Measurements from ENCODE around the gene TUT4.

Gene TUT4, protein sequence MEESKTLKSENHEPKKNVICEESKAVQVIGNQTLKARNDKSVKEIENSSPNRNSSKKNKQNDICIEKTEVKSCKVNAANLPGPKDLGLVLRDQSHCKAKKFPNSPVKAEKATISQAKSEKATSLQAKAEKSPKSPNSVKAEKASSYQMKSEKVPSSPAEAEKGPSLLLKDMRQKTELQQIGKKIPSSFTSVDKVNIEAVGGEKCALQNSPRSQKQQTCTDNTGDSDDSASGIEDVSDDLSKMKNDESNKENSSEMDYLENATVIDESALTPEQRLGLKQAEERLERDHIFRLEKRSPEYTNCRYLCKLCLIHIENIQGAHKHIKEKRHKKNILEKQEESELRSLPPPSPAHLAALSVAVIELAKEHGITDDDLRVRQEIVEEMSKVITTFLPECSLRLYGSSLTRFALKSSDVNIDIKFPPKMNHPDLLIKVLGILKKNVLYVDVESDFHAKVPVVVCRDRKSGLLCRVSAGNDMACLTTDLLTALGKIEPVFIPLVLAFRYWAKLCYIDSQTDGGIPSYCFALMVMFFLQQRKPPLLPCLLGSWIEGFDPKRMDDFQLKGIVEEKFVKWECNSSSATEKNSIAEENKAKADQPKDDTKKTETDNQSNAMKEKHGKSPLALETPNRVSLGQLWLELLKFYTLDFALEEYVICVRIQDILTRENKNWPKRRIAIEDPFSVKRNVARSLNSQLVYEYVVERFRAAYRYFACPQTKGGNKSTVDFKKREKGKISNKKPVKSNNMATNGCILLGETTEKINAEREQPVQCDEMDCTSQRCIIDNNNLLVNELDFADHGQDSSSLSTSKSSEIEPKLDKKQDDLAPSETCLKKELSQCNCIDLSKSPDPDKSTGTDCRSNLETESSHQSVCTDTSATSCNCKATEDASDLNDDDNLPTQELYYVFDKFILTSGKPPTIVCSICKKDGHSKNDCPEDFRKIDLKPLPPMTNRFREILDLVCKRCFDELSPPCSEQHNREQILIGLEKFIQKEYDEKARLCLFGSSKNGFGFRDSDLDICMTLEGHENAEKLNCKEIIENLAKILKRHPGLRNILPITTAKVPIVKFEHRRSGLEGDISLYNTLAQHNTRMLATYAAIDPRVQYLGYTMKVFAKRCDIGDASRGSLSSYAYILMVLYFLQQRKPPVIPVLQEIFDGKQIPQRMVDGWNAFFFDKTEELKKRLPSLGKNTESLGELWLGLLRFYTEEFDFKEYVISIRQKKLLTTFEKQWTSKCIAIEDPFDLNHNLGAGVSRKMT (N-terminal part only)

GRCh38 chr1:52552505-52553361, at the start of gene TUT4:
TUT4 (minus strand) TSS chr1:52553092; CDS start chr1:52526280, 26,812 bp downstream.
- in situ Hi-C loops (cut with HindIII; ENCODE audit: low pct_unique_long_range_greater_than_20kb, low sequenced_read_pairs), result no loop called here
- peak in 1 of 2 experiments; percentile 74 for DNase-seq (ENCODE audit: low read depth in 1 of 2, low spot score in 1 of 2)
- TF ChIP-seq JUND (IDR thresholded peaks at IDR 0.05; ENCODE audit: low read depth), result no peak

- in situ Hi-C loops (cut with HindIII; ENCODE audit: low pct_unique_long_range_greater_than_20kb, low sequenced_read_pairs), result no loop called here
- no peak for DNase-seq (ENCODE audit: low read depth in 1 of 2, low spot score in 1 of 2)
- TF ChIP-seq JUND (IDR thresholded peaks at IDR 0.05; ENCODE audit: low read depth), result no peak
Observed at GRCh38 chr1:52601991-52602855, 49.3 kb upstream of the TUT4 start, which contains the start of gene GPX7. GPX7 (plus strand) TSS chr1:52602371; CDS start chr1:52602410, 39 bp downstream.

- no peak for DNase-seq (ENCODE audit: low read depth in 1 of 2, low spot score in 1 of 2)
- no peak for TF ChIP-seq JUND (IDR thresholded peaks at IDR 0.05; ENCODE audit: low read depth)
- in situ Hi-C loops (cut with HindIII; ENCODE audit: low pct_unique_long_range_greater_than_20kb, low sequenced_read_pairs), result no loop called here
Observed at GRCh38 chr1:52601519-52601918, 48.6 kb upstream of the TUT4 start.

DNA sequence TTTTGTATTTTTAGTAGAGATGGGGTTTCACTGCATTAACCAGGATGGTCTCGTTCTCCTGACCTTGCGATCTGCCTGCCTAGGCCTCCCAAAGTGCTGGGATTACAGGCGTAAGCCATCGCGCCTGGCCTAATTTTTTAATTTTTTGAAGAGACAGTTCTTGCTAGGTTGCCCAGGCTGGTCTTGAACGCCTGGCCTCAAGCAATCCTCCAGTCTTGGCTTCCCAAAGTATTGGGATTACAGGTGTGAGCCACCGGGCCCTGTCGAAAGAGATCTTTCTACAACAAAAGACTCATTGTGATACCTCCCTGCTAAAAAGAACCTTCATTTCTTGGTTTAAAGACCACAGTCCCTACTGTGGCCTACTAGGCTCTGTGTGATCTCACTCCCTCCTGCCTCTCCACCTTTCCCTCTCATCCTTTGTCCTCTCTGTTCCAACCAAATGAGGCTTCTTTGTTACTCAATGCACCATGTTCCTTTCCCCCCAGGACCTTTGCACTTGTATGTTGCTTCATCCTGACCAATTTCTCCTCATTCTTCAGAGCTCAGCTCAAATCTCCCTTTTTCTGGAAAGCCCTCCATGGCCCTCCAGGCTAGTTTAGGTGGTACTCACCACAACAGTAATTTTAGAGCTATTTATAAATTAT, 47.8 kb upstream of the TUT4 start:
- in situ Hi-C loops (cut with HindIII; ENCODE audit: low pct_unique_long_range_greater_than_20kb, low sequenced_read_pairs), result no loop called here
- TF ChIP-seq JUND (IDR thresholded peaks at IDR 0.05; ENCODE audit: low read depth), result no peak
- no peak for DNase-seq (ENCODE audit: low read depth in 1 of 2, low spot score in 1 of 2)

DNA sequence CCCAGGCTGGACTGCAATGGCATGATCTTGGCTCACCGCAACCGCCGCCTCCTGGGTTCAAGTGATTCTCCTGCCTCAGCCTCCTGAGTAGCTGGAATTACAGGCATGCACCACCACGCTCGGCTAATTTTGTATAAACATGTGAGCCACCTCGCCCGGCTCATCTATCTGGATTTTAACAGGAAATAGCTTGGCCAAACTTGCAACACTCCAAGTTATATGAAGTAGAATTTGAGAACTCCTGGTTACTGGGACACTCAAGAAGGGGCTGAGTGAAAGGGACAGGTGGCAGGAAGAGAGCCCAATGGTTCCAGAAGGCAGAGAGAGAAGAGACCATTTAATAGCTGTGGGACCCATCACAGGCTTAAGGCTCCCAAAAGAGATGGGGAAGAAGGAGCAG, 46.3 kb upstream of the TUT4 start:
- no peak for TF ChIP-seq JUND (IDR thresholded peaks at IDR 0.05; ENCODE audit: low read depth)
- in situ Hi-C loops (cut with HindIII; ENCODE audit: low pct_unique_long_range_greater_than_20kb, low sequenced_read_pairs), result no loop called here
- DNase-seq (ENCODE audit: low read depth in 1 of 2, low spot score in 1 of 2), result no peak

GRCh38 chr1:52598729-52599128, 45.8 kb upstream of the TUT4 start:
- DNase-seq (ENCODE audit: low read depth in 1 of 2, low spot score in 1 of 2), result no peak
- in situ Hi-C loops (cut with HindIII; ENCODE audit: low pct_unique_long_range_greater_than_20kb, low sequenced_read_pairs), result no loop called here
- no peak for TF ChIP-seq JUND (IDR thresholded peaks at IDR 0.05; ENCODE audit: low read depth)

- in situ Hi-C loops (cut with HindIII; ENCODE audit: low pct_unique_long_range_greater_than_20kb, low sequenced_read_pairs), result no loop called here
- no peak for TF ChIP-seq JUND (IDR thresholded peaks at IDR 0.05; ENCODE audit: low read depth)
- DNase-seq (ENCODE audit: low read depth in 1 of 2, low spot score in 1 of 2), result peak in 1 of 2 experiments; percentile 4
Observed at GRCh38 chr1:52597912-52598311, 45.0 kb upstream of the TUT4 start.

DNA sequence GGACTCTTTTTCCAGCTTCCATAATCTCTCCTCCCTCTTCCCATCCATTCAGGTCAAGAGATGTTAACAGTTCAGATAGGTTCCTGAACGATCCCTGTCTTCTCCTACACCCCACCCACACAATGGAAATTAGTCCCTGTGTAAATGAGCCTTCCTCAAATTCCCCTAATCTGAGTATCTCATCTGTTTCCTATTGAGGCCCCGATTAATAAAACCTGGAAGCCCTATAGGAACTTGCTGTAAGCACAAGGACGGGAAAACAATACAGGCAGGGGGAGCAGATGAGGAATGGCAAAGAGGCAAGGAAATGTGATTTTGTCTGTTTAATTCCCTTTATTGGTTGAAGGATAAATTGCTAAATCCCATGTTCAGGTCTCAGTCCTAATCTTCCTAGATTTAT, 42.2 kb upstream of the TUT4 start:
- TF ChIP-seq JUND (IDR thresholded peaks at IDR 0.05; ENCODE audit: low read depth), result no peak
- in situ Hi-C loops (cut with HindIII; ENCODE audit: low pct_unique_long_range_greater_than_20kb, low sequenced_read_pairs), result no loop called here
- no peak for DNase-seq (ENCODE audit: low read depth in 1 of 2, low spot score in 1 of 2)

GRCh38 chr1:52593495-52593894, 40.6 kb upstream of the TUT4 start:
- in situ Hi-C loops (cut with HindIII; ENCODE audit: low pct_unique_long_range_greater_than_20kb, low sequenced_read_pairs), result no loop called here
- TF ChIP-seq JUND (IDR thresholded peaks at IDR 0.05; ENCODE audit: low read depth), result no peak
- DNase-seq (ENCODE audit: low read depth in 1 of 2, low spot score in 1 of 2), result no peak

DNA sequence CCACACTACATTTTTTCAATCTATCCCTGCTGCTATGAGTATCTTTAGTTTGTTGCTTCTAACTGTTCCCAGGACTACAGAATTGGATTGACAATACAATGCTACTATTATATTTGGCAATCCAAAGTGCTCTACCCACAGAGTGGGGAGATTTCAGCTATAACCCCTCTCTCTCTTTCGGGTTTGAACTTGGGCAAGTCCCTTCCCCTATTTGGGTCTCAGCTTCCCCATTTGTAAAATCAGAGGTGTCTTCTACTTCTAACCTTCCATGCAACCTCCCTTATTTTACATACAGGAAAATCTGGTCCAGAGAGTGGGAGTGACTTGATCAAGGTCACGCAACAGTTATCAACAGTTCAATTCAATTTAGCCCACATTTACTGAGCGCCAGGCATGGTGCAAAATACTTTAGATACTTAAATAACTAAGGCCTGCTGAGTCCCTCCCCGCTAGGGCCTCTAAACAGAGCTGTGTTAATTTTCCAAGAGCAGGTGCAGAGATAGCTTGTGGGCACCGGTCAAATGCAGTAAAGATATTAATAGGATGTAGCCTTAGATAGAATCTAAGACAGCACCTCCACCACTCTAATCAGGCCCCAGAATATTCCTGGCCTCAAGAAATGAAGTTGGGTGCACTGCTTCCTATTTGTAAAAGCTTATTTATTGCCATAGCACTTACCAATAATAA, 39.9 kb upstream of the TUT4 start:
- TF ChIP-seq JUND (IDR thresholded peaks at IDR 0.05; ENCODE audit: low read depth), result no peak
- DNase-seq (ENCODE audit: low read depth in 1 of 2, low spot score in 1 of 2), result no peak
- in situ Hi-C loops (cut with HindIII; ENCODE audit: low pct_unique_long_range_greater_than_20kb, low sequenced_read_pairs), result no loop called here

All from T47D (cell line).